GM12891 (cell line): Measurements from ENCODE around the gene ABCC10.

ENCODE experiments used
- PAX5 ChIP-seq: IDR thresholded peaks from 2 replicates; pipeline ENCODE4 v1.6.1; 2011; ENCODE audit warnings: low read length, moderate library complexity, mild to moderate bottlenecking; ENCODE audit not compliant: insufficient read depth, severe bottlenecking
- POLR2A ChIP-seq: IDR thresholded peaks from 2 replicates; pipeline ENCODE4 v1.6.1; 2011; ENCODE audit warnings: low read depth, low read length, control low read depth
- POLR2AphosphoS5 ChIP-seq: IDR thresholded peaks from 2 replicates; pipeline ENCODE4 v1.6.1; 2011; ENCODE audit warnings: low read depth, low read length, control low read depth
- POU2F2 ChIP-seq: IDR thresholded peaks from 2 replicates; pipeline ENCODE4 v1.6.1; 2011; ENCODE audit warnings: low read depth, mild to moderate bottlenecking, control low read depth, low read length, moderate library complexity
- SPI1 ChIP-seq: IDR thresholded peaks from 2 replicates; pipeline ENCODE4 v1.6.1; 2011; ENCODE audit warnings: low read depth, low read length, control low read depth
- TAF1 ChIP-seq: IDR thresholded peaks from 2 replicates; pipeline ENCODE4 v1.6.1; 2011; ENCODE audit warnings: low read depth, low read length, control low read depth

DNA sequence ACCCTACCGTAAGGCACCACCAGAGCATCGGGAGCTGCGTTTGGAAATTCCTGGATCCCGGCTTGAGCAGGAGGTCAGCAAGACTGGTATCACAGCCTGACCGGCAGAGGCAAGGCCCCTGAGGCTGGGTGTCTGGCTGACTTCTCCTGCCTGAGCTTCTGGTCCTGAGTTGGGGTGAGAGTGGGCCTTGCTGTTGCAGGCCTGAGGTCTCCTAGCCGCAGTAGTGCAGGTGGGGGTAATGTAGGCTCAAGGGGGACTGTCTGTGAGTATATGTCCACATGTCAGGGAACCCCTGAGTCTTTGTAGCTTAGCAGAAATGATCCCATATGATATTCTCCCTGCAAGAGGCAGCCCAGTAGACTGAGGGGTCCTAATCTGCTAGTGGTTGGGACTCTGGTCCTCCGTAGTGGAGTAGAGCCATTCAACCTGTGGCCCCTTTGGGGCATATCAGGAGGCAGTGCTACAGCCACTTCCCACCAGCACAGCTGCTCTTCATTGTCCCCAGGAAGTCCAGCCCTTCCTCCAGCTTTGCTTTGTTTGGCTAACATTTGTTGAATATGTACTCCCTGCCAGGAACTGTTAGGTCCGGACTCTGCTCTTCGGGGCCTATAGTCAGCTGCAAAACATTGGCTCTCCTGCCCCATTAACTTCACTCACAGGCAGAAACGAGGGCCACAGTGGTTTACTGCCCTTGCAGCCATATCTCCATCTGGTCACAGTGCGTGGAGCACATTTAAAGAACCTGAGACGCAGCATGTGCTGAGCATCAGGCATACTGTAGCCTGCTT lies 71.9 kb downstream of the ABCC10 start:
- TF ChIP-seq POLR2A (no peak), POLR2AphosphoS5 (no peak), POU2F2 (no peak), TAF1 (no peak), SPI1 (no peak), PAX5 (no peak)
